Measurements from ENCODE around the gene WDR83.

The WDR83 gene

DNA sequence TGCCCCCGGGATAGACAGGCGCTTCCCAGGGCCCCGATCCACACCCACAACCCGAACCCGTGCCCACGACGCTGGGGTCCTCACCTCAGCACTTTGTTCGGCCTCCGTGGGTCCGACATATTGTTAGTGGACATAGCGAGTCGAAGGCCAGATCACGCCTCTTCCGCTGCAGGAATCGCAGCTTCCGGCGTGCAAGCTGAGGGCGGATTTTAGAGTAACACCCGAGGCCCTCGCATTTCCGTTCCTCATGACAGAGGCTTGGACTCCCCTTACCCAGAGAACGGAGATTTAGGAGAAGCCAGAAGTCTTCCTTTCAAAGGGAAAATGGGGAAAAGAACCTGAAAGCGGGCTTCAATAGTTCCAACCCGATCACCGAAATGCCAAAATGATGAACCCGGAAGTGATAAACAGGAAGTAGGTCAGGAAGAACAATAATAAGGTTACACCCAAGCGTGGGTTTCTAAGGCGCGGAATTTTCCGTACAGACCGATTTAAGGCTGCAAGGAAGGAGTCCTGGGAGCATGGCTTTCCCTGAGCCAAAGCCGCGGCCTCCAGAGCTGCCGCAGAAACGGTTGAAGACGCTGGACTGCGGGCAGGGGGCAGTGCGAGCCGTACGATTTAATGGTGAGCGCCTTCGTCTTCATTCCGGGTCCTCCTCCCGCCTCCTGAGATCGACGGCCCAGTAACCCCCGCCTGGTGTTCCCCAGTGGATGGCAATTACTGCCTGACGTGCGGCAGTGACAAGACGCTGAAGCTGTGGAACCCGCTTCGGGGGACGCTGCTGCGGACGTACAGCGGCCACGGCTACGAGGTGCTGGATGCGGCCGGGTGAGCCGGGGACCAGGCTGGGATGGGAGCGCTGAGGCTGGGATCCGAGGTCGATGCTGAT is 2.9 kb downstream of the WDR83 start (continued):
- TF ChIP-seq ZNF202 (tag by site-specific recombination; IDR thresholded peaks at IDR 0.05; ENCODE audit: borderline replicate concordance): no peak
- TF ChIP-seq, protein P1, sequence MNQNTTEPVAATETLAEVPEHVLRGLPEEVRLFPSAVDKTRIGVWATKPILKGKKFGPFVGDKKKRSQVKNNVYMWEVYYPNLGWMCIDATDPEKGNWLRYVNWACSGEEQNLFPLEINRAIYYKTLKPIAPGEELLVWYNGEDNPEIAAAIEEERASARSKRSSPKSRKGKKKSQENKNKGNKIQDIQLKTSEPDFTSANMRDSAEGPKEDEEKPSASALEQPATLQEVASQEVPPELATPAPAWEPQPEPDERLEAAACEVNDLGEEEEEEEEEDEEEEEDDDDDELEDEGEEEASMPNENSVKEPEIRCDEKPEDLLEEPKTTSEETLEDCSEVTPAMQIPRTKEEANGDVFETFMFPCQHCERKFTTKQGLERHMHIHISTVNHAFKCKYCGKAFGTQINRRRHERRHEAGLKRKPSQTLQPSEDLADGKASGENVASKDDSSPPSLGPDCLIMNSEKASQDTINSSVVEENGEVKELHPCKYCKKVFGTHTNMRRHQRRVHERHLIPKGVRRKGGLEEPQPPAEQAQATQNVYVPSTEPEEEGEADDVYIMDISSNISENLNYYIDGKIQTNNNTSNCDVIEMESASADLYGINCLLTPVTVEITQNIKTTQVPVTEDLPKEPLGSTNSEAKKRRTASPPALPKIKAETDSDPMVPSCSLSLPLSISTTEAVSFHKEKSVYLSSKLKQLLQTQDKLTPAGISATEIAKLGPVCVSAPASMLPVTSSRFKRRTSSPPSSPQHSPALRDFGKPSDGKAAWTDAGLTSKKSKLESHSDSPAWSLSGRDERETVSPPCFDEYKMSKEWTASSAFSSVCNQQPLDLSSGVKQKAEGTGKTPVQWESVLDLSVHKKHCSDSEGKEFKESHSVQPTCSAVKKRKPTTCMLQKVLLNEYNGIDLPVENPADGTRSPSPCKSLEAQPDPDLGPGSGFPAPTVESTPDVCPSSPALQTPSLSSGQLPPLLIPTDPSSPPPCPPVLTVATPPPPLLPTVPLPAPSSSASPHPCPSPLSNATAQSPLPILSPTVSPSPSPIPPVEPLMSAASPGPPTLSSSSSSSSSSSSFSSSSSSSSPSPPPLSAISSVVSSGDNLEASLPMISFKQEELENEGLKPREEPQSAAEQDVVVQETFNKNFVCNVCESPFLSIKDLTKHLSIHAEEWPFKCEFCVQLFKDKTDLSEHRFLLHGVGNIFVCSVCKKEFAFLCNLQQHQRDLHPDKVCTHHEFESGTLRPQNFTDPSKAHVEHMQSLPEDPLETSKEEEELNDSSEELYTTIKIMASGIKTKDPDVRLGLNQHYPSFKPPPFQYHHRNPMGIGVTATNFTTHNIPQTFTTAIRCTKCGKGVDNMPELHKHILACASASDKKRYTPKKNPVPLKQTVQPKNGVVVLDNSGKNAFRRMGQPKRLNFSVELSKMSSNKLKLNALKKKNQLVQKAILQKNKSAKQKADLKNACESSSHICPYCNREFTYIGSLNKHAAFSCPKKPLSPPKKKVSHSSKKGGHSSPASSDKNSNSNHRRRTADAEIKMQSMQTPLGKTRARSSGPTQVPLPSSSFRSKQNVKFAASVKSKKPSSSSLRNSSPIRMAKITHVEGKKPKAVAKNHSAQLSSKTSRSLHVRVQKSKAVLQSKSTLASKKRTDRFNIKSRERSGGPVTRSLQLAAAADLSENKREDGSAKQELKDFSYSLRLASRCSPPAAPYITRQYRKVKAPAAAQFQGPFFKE (tag by site-specific recombination; IDR thresholded peaks at IDR 0.05; ENCODE audit: borderline replicate concordance): no peak
- TF ChIP-seq ZNF585B (tag by site-specific recombination; IDR thresholded peaks at IDR 0.05): no peak
- TF ChIP-seq, protein P2, sequence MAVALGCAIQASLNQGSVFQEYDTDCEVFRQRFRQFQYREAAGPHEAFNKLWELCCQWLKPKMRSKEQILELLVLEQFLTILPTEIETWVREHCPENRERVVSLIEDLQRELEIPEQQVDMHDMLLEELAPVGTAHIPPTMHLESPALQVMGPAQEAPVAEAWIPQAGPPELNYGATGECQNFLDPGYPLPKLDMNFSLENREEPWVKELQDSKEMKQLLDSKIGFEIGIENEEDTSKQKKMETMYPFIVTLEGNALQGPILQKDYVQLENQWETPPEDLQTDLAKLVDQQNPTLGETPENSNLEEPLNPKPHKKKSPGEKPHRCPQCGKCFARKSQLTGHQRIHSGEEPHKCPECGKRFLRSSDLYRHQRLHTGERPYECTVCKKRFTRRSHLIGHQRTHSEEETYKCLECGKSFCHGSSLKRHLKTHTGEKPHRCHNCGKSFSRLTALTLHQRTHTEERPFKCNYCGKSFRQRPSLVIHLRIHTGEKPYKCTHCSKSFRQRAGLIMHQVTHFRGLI (tag by site-specific recombination; IDR thresholded peaks at IDR 0.05): peak; percentile 75; the same call in 1 of the 2 replicates
- peak; percentile 65; the same call in 1 of the 2 replicates for TF ChIP-seq ZNF146 (tag by site-specific recombination; IDR thresholded peaks at IDR 0.05)
- peak; percentile 77 for TF ChIP-seq TCF7L2 (IDR thresholded peaks at IDR 0.05; ENCODE audit: borderline replicate concordance, low read depth, low read length)
- peak; percentile 80 for TF ChIP-seq ZBTB17 (tag by site-specific recombination; IDR thresholded peaks at IDR 0.05)
- TF ChIP-seq ZBTB21 (tag by site-specific recombination; IDR thresholded peaks at IDR 0.05): peak; percentile 70; the same call in 1 of the 2 replicates
- TF ChIP-seq ZNF214 (tag by site-specific recombination; IDR thresholded peaks at IDR 0.05; ENCODE audit: borderline replicate concordance): no peak
- TF ChIP-seq GLIS1 (tag by site-specific recombination; IDR thresholded peaks at IDR 0.05): no peak
- no peak for TF ChIP-seq ZIC2 (tag by site-specific recombination; IDR thresholded peaks at IDR 0.05)
- TF ChIP-seq SALL2 (tag by site-specific recombination; IDR thresholded peaks at IDR 0.05; ENCODE audit: borderline replicate concordance): no peak
- no peak for TF ChIP-seq ZNF677 (tag by site-specific recombination; IDR thresholded peaks at IDR 0.05)
- 0 out of 2 replicates have a peak, but pooled peaks have one; percentile 26 for TF ChIP-seq ZSCAN30 (tag by site-specific recombination; IDR thresholded peaks at IDR 0.05)
- no peak for TF ChIP-seq ZNF701 (tag by site-specific recombination; IDR thresholded peaks at IDR 0.05)
- TF ChIP-seq ZNF660 (tag by site-specific recombination; IDR thresholded peaks at IDR 0.05): peak; percentile 98
- TF ChIP-seq ZXDB (tag by site-specific recombination; IDR thresholded peaks at IDR 0.05): peak; percentile 96
- no peak for TF ChIP-seq ZNF548 (tag by site-specific recombination; IDR thresholded peaks at IDR 0.05)
- no peak for TF ChIP-seq ZNF121 (tag by site-specific recombination; IDR thresholded peaks at IDR 0.05)
- peak; percentile 84 for TF ChIP-seq TRIM28 (IDR thresholded peaks at IDR 0.05; ENCODE audit: borderline replicate concordance, low read length)
- TF ChIP-seq ZNF211 (tag by site-specific recombination; IDR thresholded peaks at IDR 0.05; ENCODE audit: low read depth): no peak
- TF ChIP-seq, protein P3, sequence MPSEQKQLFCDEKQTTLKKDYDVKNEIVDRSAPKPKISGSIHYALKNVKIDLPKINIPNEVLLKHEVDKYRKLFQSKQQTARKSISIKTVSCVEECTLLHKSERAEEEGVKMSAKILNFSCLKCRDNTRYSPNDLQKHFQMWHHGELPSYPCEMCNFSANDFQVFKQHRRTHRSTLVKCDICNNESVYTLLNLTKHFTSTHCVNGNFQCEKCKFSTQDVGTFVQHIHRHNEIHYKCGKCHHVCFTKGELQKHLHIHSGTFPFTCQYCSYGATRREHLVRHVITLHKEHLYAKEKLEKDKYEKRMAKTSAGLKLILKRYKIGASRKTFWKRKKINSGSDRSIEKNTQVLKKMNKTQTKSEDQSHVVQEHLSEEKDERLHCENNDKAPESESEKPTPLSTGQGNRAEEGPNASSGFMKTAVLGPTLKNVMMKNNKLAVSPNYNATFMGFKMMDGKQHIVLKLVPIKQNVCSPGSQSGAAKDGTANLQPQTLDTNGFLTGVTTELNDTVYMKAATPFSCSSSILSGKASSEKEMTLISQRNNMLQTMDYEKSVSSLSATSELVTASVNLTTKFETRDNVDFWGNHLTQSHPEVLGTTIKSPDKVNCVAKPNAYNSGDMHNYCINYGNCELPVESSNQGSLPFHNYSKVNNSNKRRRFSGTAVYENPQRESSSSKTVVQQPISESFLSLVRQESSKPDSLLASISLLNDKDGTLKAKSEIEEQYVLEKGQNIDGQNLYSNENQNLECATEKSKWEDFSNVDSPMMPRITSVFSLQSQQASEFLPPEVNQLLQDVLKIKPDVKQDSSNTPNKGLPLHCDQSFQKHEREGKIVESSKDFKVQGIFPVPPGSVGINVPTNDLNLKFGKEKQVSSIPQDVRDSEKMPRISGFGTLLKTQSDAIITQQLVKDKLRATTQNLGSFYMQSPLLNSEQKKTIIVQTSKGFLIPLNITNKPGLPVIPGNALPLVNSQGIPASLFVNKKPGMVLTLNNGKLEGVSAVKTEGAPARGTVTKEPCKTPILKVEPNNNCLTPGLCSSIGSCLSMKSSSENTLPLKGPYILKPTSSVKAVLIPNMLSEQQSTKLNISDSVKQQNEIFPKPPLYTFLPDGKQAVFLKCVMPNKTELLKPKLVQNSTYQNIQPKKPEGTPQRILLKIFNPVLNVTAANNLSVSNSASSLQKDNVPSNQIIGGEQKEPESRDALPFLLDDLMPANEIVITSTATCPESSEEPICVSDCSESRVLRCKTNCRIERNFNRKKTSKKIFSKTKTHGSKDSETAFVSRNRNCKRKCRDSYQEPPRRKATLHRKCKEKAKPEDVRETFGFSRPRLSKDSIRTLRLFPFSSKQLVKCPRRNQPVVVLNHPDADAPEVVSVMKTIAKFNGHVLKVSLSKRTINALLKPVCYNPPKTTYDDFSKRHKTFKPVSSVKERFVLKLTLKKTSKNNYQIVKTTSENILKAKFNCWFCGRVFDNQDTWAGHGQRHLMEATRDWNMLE (tag by site-specific recombination; conservative IDR thresholded peaks at IDR 0.05; ENCODE audit: low read depth): peak; percentile 99
- TF ChIP-seq FEZF1 (tag by site-specific recombination; IDR thresholded peaks at IDR 0.05): peak; percentile 28; the same call in 1 of the 2 replicates
- TF ChIP-seq ZNF776 (tag by site-specific recombination; IDR thresholded peaks at IDR 0.05; ENCODE audit: borderline replicate concordance): no peak
- no peak for TF ChIP-seq MYNN (tag by site-specific recombination; IDR thresholded peaks at IDR 0.05; ENCODE audit: borderline replicate concordance)
- peak; percentile 95 for TF ChIP-seq KLF16 (tag by site-specific recombination; IDR thresholded peaks at IDR 0.05)
- no peak for TF ChIP-seq ZNF157 (tag by site-specific recombination; IDR thresholded peaks at IDR 0.05)
- TF ChIP-seq SCRT2 (tag by site-specific recombination; IDR thresholded peaks at IDR 0.05): no peak

Data from HEK293 (cell line).